Stimulated activated CD8-positive, alpha-beta memory T cell treated with anti-CD3 and anti-CD28 coated beads, Interleukin-4, amount 100 ng/mL, for 4 hours (primary cell): ENCODE results near the gene PLPP2.
"Not testable (repeated sequence)": the region's sequence is repeated elsewhere in the genome, so short reads cannot be mapped to it uniquely, and the experiment has no call there.

ENCODE experiments used
- DNase-seq, 2 donors: peaks; one replicate each; pipeline ENCODE4 v3.0.0-alpha.2; 2020; ENCODE audit warnings: low read depth in 2 of 2, low spot score in 1 of 2

PLPP2 gene

GRCh38 chr19:273393-273792, 17.8 kb downstream of the PLPP2 start:
- no peak for DNase-seq

GRCh38 chr19:271856-272255, 19.3 kb downstream of the PLPP2 start:
- DNase-seq = no peak

- not testable (repeated sequence) for DNase-seq
These were observed 20.4 kb downstream of the PLPP2 start for GRCh38 chr19:270766-271318.

GRCh38 chr19:269241-269640, 22.0 kb downstream of the PLPP2 start:
- DNase-seq = no peak

GRCh38 chr19:262125-262524, 29.1 kb downstream of the PLPP2 start:
- no peak for DNase-seq

- not testable (repeated sequence) for DNase-seq
These were observed 34.4 kb downstream of the PLPP2 start for GRCh38 chr19:256804-257203.

- not testable (repeated sequence) for DNase-seq
These were observed 38.6 kb downstream of the PLPP2 start for GRCh38 chr19:252421-253186.

GRCh38 chr19:246551-246950, 44.7 kb downstream of the PLPP2 start:
- DNase-seq = no peak

- DNase-seq = not testable (repeated sequence)
These were observed 45.3 kb downstream of the PLPP2 start for GRCh38 chr19:245900-246299.

GRCh38 chr19:245457-245856, 45.7 kb downstream of the PLPP2 start:
- DNase-seq = no peak
